Measurements from ENCODE around the gene GEMIN7.

The GEMIN7 gene

GRCh38 chr19:45139286-45140143 lies 60.5 kb downstream of the GEMIN7 start:
- Histone ChIP-seq H3K36me3 (peaks cover 32% of the 10 kb centered on the region), H3K27ac (no peak overlapping the region), H3K4me3 (ENCODE audit: low read depth in 1 of 2, low read length in 1 of 2) (no peak overlapping the region), H3K4me1 (ENCODE audit: control insufficient read depth in 1 of 2, insufficient read depth in 1 of 2, low read depth in 1 of 2, low read length in 1 of 2) (no peaks in the 10 kb centered on the region), H3K9me3 (no peaks in the 10 kb centered on the region), H3K27me3 (no peaks in the 10 kb centered on the region)
- no peak for TF ChIP-seq CTCF (IDR thresholded peaks at IDR 0.05)

GRCh38 chr19:45140144-45140503 lies 61.1 kb downstream of the GEMIN7 start:
- H3K27ac ChIP-seq = no peak overlapping the region
- H3K27me3 ChIP-seq = no peaks in the 10 kb centered on the region
- no peak for TF ChIP-seq CTCF (IDR thresholded peaks at IDR 0.05)
- H3K4me1 ChIP-seq (ENCODE audit: control insufficient read depth in 1 of 2, insufficient read depth in 1 of 2, low read depth in 1 of 2, low read length in 1 of 2) = no peaks in the 10 kb centered on the region
- no peaks in the 10 kb centered on the region for H3K9me3 ChIP-seq
- H3K4me3 ChIP-seq (ENCODE audit: low read depth in 1 of 2, low read length in 1 of 2) = no peak overlapping the region
- peaks cover 38% of the 10 kb centered on the region for H3K36me3 ChIP-seq

GRCh38 chr19:45140533-45140932 lies 61.5 kb downstream of the GEMIN7 start:
- Histone ChIP-seq H3K9me3 (no peaks in the 10 kb centered on the region), H3K4me3 (ENCODE audit: low read depth in 1 of 2, low read length in 1 of 2) (no peak overlapping the region), H3K27ac (no peak overlapping the region), H3K4me1 (ENCODE audit: control insufficient read depth in 1 of 2, insufficient read depth in 1 of 2, low read depth in 1 of 2, low read length in 1 of 2) (no peaks in the 10 kb centered on the region), H3K27me3 (no peaks in the 10 kb centered on the region), H3K36me3 (peaks cover 43% of the 10 kb centered on the region)
- TF ChIP-seq CTCF (IDR thresholded peaks at IDR 0.05) = no peak

Data from neutrophil (primary cell).